Measurements from ENCODE around the gene RCAN2. TPM values are rescaled to one million over a fixed set of nuclear protein-coding genes. Genes with fewer than 3 reads are reported as not detected.

RCAN2 gene
- total RNA-seq, 1 experiment from 2014 or later: not detected

DNA sequence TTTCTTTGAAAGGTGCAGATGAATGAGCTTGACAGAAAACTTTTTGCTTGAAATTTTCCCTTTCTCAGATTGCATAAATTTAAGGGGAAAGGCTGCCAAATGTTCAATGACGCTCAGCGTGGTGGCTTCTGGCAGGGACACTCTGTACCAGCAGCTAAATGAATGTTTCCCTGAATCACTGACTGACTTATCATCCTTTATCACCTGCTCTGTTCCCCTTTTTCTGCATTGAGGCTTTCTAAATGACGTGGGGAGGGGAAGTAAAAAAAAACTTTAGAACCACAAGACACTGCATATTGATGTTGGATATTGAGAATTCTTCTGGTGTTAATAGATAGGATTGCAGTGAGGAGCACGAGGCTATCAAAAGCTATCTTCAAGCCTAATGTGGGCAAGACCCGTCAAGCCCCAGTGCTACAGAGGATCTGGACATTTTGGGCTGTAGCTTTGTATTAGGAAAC is 273.5 kb downstream of the RCAN2 start:
- H3K4me3 ChIP-seq (ENCODE audit: low read depth, low read length, poor library complexity, severe bottlenecking): no peak overlapping the region
- CTCF ChIA-PET: no interaction called here
- intact Hi-C loops (cut with micrococcal nuclease; ENCODE audit: unreplicated experiment): no loop called here
- no peaks in the 10 kb centered on the region for H3K36me3 ChIP-seq (ENCODE audit: insufficient read depth, low read length, poor library complexity, severe bottlenecking)
- H3K9me3 ChIP-seq (ENCODE audit: low read depth, low read length, poor library complexity, severe bottlenecking): no peaks in the 10 kb centered on the region
- no peaks in the 10 kb centered on the region for H3K4me1 ChIP-seq (ENCODE audit: insufficient read depth, low read length, poor library complexity, severe bottlenecking)
- no peak for TF ChIP-seq EZH2 (IDR thresholded peaks at IDR 0.05; ENCODE audit: borderline replicate concordance, low read depth, low read length, poor library complexity, severe bottlenecking)
- TF ChIP-seq, protein P1, sequence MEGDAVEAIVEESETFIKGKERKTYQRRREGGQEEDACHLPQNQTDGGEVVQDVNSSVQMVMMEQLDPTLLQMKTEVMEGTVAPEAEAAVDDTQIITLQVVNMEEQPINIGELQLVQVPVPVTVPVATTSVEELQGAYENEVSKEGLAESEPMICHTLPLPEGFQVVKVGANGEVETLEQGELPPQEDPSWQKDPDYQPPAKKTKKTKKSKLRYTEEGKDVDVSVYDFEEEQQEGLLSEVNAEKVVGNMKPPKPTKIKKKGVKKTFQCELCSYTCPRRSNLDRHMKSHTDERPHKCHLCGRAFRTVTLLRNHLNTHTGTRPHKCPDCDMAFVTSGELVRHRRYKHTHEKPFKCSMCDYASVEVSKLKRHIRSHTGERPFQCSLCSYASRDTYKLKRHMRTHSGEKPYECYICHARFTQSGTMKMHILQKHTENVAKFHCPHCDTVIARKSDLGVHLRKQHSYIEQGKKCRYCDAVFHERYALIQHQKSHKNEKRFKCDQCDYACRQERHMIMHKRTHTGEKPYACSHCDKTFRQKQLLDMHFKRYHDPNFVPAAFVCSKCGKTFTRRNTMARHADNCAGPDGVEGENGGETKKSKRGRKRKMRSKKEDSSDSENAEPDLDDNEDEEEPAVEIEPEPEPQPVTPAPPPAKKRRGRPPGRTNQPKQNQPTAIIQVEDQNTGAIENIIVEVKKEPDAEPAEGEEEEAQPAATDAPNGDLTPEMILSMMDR (conservative IDR thresholded peaks at IDR 0.05; ENCODE audit: low read depth, low read length): no peak
- H3K27me3 ChIP-seq (replicated peaks; ENCODE audit: insufficient read depth, low read depth, low read length, poor library complexity): no peaks in the 10 kb centered on the region
- DNase-seq (ENCODE audit: low spot score): no peak
- POLR2A ChIA-PET (ENCODE audit: low non-redundant PET): no interaction called here
- BruUV-seq (replicated peaks): no TSS peak
- H3K27ac ChIP-seq (ENCODE audit: low read depth, low read length, poor library complexity, severe bottlenecking): no peak overlapping the region

DNA sequence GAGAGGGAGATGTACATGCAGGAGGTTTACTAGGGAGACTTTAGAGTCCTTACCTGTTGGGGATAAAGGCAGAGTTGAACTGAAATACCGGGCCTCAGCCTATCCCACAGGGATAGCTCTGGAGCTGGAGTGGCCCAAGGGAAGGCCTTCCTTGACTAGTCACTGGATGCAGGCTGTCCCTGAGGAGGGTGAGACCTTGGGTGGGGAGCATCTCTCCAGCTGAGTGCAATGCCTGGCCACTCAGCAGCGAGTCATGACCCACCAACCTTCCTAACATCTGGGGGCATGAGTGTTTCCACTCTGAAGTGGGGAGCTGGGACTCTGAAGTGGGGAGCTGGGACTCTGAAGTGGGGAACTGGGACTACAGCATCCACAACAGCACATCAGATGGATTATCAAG is 274.4 kb downstream of the RCAN2 start:
- POLR2A ChIA-PET (ENCODE audit: low non-redundant PET): no interaction called here
- intact Hi-C loops (cut with micrococcal nuclease; ENCODE audit: unreplicated experiment): no loop called here
- Histone ChIP-seq H3K27me3 (replicated peaks; ENCODE audit: insufficient read depth, low read depth, low read length, poor library complexity) (no peaks in the 10 kb centered on the region), H3K36me3 (ENCODE audit: insufficient read depth, low read length, poor library complexity, severe bottlenecking) (no peaks in the 10 kb centered on the region), H3K27ac (ENCODE audit: low read depth, low read length, poor library complexity, severe bottlenecking) (no peak overlapping the region), H3K4me3 (ENCODE audit: low read depth, low read length, poor library complexity, severe bottlenecking) (no peak overlapping the region), H3K9me3 (ENCODE audit: low read depth, low read length, poor library complexity, severe bottlenecking) (no peaks in the 10 kb centered on the region), H3K4me1 (ENCODE audit: insufficient read depth, low read length, poor library complexity, severe bottlenecking) (no peaks in the 10 kb centered on the region)
- no peak for DNase-seq (ENCODE audit: low spot score)
- CTCF ChIA-PET: no interaction called here
- TF ChIP-seq, protein P1 (conservative IDR thresholded peaks at IDR 0.05; ENCODE audit: low read depth, low read length): no peak
- no peak for TF ChIP-seq EZH2 (IDR thresholded peaks at IDR 0.05; ENCODE audit: borderline replicate concordance, low read depth, low read length, poor library complexity, severe bottlenecking)
- BruUV-seq (replicated peaks): no TSS peak

DNA sequence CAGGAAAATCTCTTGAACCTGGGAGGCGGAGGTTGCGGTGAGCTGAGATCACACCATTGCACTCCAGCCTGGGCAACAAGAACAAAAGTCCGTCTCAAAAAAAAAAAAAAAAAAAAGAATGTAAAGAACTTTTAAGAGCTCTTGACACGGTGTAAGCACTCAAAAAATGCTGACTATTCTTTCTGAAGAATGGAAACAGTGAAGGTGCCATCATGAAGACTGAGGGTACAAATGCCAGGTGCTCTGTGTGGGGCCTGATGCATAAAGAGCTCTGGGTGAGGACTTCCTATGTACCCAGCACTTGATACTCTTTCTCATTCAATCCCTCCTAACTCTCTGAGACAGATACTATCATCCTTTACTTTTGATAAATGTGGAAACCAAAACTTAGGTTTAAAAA is 275.5 kb downstream of the RCAN2 start:
- no peak for DNase-seq (ENCODE audit: low spot score)
- Histone ChIP-seq H3K27ac (ENCODE audit: low read depth, low read length, poor library complexity, severe bottlenecking) (no peak overlapping the region), H3K27me3 (replicated peaks; ENCODE audit: insufficient read depth, low read depth, low read length, poor library complexity) (no peaks in the 10 kb centered on the region), H3K9me3 (ENCODE audit: low read depth, low read length, poor library complexity, severe bottlenecking) (no peaks in the 10 kb centered on the region), H3K36me3 (ENCODE audit: insufficient read depth, low read length, poor library complexity, severe bottlenecking) (no peaks in the 10 kb centered on the region), H3K4me3 (ENCODE audit: low read depth, low read length, poor library complexity, severe bottlenecking) (no peak overlapping the region), H3K4me1 (ENCODE audit: insufficient read depth, low read length, poor library complexity, severe bottlenecking) (no peaks in the 10 kb centered on the region)
- BruUV-seq (replicated peaks): no TSS peak
- CTCF ChIA-PET: no interaction called here
- TF ChIP-seq, protein P1 (conservative IDR thresholded peaks at IDR 0.05; ENCODE audit: low read depth, low read length): no peak
- no peak for TF ChIP-seq EZH2 (IDR thresholded peaks at IDR 0.05; ENCODE audit: borderline replicate concordance, low read depth, low read length, poor library complexity, severe bottlenecking)
- intact Hi-C loops (cut with micrococcal nuclease; ENCODE audit: unreplicated experiment): no loop called here
- POLR2A ChIA-PET (ENCODE audit: low non-redundant PET): no interaction called here

Data from A673 (cell line).